Measurements from ENCODE around the gene MLH1. TPM values are rescaled to one million over a fixed set of nuclear protein-coding genes. Genes with fewer than 3 reads are reported as not detected.

MLH1 gene
- 10 to 100 TPM; 25.2 to 52.5 (median 36.4) TPM for total RNA-seq

DNA sequence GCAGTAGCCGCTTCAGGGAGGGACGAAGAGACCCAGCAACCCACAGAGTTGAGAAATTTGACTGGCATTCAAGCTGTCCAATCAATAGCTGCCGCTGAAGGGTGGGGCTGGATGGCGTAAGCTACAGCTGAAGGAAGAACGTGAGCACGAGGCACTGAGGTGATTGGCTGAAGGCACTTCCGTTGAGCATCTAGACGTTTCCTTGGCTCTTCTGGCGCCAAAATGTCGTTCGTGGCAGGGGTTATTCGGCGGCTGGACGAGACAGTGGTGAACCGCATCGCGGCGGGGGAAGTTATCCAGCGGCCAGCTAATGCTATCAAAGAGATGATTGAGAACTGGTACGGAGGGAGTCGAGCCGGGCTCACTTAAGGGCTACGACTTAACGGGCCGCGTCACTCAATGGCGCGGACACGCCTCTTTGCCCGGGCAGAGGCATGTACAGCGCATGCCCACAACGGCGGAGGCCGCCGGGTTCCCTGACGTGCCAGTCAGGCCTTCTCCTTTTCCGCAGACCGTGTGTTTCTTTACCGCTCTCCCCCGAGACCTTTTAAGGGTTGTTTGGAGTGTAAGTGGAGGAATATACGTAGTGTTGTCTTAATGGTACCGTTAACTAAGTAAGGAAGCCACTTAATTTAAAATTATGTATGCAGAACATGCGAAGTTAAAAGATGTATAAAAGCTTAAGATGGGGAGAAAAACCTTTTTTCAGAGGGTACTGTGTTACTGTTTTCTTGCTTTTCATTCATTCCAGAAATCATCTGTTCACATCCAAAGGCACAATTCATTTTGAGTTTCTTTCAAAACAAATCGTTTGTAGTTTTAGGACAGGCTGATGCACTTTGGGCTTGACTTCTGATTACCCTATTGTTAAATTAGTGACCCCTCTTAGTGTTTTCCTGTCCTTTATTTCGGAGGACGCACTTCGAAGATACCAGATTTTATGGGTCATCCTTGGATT is at the start of gene MLH1:
Gene MLH1, plus strand, starts transcription at position 193 of the 958 bp plus-strand sequence. Its CDS starts 30 bp downstream, at position 223.
- Histone ChIP-seq H3K9me3 (no peaks in the 10 kb centered on the region), H3K27me3 (no peaks in the 10 kb centered on the region), H3K36me3 (peaks cover 0 to 38% of the 10 kb centered on the region in 2 donors), H3K4me1 (peaks cover 62 to 67% of the 10 kb centered on the region in 2 donors), H3K27ac (peak within 1 kb of the TSS; percentile 92 to 97 (median 96)), H3K4me3 (peak within 1 kb of the TSS; percentile 70 to 86 (median 80))
- DNase-seq = peak; percentile 88 to 100
- in situ Hi-C loops (cut with MboI; ENCODE audit: low sequenced_read_pairs in 4 of 4) (no loop called here), intact Hi-C loops (cut with DNase I; ENCODE audit: low total_unique reads) (loop anchor here (2.0 to 10.0 kb wide), 4 partner anchors 61 to 1171 kb away; partner anchors contain the start of genes ACAA1, MYD88 and OXSR1)
- peak; percentile 90 to 94 for ATAC-seq
- peak; percentile 62 to 77 for TF ChIP-seq POLR2A (IDR thresholded peaks at IDR 0.05)
- TF ChIP-seq, protein P1, sequence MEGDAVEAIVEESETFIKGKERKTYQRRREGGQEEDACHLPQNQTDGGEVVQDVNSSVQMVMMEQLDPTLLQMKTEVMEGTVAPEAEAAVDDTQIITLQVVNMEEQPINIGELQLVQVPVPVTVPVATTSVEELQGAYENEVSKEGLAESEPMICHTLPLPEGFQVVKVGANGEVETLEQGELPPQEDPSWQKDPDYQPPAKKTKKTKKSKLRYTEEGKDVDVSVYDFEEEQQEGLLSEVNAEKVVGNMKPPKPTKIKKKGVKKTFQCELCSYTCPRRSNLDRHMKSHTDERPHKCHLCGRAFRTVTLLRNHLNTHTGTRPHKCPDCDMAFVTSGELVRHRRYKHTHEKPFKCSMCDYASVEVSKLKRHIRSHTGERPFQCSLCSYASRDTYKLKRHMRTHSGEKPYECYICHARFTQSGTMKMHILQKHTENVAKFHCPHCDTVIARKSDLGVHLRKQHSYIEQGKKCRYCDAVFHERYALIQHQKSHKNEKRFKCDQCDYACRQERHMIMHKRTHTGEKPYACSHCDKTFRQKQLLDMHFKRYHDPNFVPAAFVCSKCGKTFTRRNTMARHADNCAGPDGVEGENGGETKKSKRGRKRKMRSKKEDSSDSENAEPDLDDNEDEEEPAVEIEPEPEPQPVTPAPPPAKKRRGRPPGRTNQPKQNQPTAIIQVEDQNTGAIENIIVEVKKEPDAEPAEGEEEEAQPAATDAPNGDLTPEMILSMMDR (IDR thresholded peaks at IDR 0.05 in 4 of 5, conservative IDR thresholded peaks at IDR 0.05 in 1 of 5) = no peak

DNA sequence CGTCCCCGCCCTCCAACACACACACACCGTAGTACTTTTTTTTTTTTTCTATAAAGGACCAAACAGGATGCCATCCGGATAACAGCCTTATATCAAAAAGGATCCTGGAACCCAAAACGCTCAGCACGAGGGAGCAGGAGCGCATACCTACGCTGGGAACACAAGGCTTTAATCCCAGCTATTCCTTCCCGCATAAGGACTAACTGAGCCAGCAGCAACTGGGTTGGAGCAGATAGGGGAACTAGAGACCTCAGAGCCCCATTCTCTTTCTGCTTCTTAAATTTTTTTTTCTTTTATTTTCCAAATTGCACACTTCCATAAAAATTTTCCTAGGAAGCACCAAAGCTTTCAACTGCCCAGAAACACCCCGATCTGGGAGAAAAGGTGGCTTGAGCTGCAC is 49.7 kb upstream of the MLH1 start:
- Histone ChIP-seq H3K27me3 (peaks cover 5 to 27% (median 9%) of the 10 kb centered on the region in 3 donors), H3K4me3 (peak overlapping the region; percentile 63 to 82 (median 68)), H3K9me3 (peaks cover 0 to 4% (median 0%) of the 10 kb centered on the region in 3 donors), H3K4me1 (peaks cover 0 to 12% of the 10 kb centered on the region in 2 donors), H3K36me3 (no peaks in the 10 kb centered on the region), H3K27ac (no peak overlapping the region)
- intact Hi-C loops (cut with DNase I; ENCODE audit: low total_unique reads) = loop anchor here (5.0 kb wide), 1 partner anchor 36 kb away; no protein-coding TSS in a partner anchor
- TF ChIP-seq, protein P1 (IDR thresholded peaks at IDR 0.05 in 4 of 5, conservative IDR thresholded peaks at IDR 0.05 in 1 of 5) = no peak
- TF ChIP-seq POLR2A (IDR thresholded peaks at IDR 0.05) = no peak
- no peak for DNase-seq
- no peak for ATAC-seq
- in situ Hi-C loops (cut with MboI; ENCODE audit: low sequenced_read_pairs in 4 of 4) = no loop called here

DNA sequence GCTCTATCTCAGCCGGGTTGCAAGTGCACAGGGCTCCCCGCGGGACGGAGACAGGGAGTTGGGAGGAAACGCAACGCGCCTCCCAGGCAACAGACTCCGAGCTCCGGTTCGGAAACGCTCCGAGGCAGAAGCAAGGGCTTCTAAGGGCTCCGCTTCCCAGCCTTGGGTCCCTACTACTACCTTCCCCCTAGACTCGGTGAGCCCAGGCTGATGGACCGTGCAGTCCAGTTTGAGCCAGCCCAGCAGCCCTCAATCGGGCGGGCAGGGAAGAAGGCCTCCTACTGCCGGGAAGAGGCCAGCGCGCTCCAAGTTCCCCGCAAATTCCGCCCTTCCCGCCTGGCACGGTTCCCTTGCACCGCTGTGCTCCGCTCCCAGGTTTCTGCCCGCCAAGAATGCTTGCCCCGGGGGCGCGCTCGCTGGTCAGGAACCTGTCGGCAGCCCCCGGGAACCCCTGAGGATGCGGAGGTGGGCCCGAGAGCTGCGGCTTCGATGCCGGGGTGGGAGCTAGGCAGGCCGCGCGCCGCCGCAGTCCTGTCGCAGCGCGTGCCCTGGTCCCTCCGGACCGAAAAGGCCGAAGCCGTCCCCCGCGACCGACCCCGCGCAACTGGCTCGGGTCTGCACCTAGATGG is 49.2 kb upstream of the MLH1 start:
- H3K27me3 ChIP-seq = peaks cover 5 to 27% (median 9%) of the 10 kb centered on the region in 3 donors
- H3K27ac ChIP-seq = peak overlapping the region in 3 of 4 donors; percentile 16 to 53 (median 39)
- ATAC-seq = peak; percentile 62 to 66
- no peak for DNase-seq
- in situ Hi-C loops (cut with MboI; ENCODE audit: low sequenced_read_pairs in 4 of 4) = no loop called here
- TF ChIP-seq, protein P1 (IDR thresholded peaks at IDR 0.05 in 4 of 5, conservative IDR thresholded peaks at IDR 0.05 in 1 of 5) = no peak
- TF ChIP-seq POLR2A (IDR thresholded peaks at IDR 0.05) = no peak
- peak overlapping the region; percentile 63 to 82 (median 68) for H3K4me3 ChIP-seq
- H3K9me3 ChIP-seq = peaks cover 0 to 4% (median 0%) of the 10 kb centered on the region in 3 donors
- H3K4me1 ChIP-seq = peaks cover 0 to 12% of the 10 kb centered on the region in 2 donors
- no peaks in the 10 kb centered on the region for H3K36me3 ChIP-seq
- intact Hi-C loops (cut with DNase I; ENCODE audit: low total_unique reads) = loop anchor here (5.0 kb wide), 1 partner anchor 37 kb away; no protein-coding TSS in a partner anchor

DNA sequence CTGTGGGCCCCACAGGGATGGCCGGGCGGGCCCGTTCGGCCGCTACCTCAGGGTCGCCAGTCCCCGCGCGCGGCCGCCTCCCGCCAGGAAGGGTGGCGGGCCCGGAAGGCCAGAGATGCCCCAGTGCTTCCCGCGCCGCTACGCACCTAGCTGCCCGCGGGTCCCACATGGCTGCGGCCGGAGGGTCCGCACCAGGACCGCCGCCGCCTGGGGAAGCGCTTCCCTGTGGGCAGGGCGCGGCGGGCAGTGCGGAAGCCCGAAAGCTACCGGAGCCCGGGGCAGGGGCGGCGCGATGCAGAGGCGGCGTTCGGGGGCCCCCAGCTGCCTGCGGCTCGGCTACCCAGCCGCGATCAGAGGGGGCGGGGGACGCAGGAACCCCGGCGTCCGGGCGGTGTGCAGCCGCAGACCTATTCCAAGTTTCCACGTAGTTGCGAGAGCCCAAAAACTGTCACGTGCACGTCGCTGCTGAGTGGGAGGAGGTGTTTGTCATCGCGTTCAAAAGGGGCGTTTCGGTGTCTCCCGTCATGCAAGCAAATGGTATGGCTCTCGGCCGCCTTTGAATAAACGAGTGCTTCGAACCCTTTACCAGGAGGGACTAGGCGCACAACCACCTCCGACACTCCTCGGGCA is 48.6 kb upstream of the MLH1 start, which contains the start of gene TRANK1:
Gene TRANK1, minus strand, starts transcription at position 414 of the 630 bp plus-strand sequence. Its CDS starts 245 bp downstream, at position 169.
- H3K9me3 ChIP-seq = peaks cover 0 to 4% (median 0%) of the 10 kb centered on the region in 3 donors
- DNase-seq (peak; percentile 24 to 43), ATAC-seq (peak; percentile 46 to 55)
- in situ Hi-C loops (cut with MboI; ENCODE audit: low sequenced_read_pairs in 4 of 4) (no loop called here), intact Hi-C loops (cut with DNase I; ENCODE audit: low total_unique reads) (loop anchor here (5.0 kb wide), 1 partner anchor 37 kb away; no protein-coding TSS in a partner anchor)
- H3K4me1 ChIP-seq = peaks cover 0 to 12% of the 10 kb centered on the region in 2 donors
- H3K36me3 ChIP-seq = no peaks in the 10 kb centered on the region
- peak in 1 of 2 donors; percentile 20 for TF ChIP-seq POLR2A (IDR thresholded peaks at IDR 0.05)
- TF ChIP-seq, protein P1 (IDR thresholded peaks at IDR 0.05 in 4 of 5, conservative IDR thresholded peaks at IDR 0.05 in 1 of 5) = no peak
- peaks cover 5 to 27% (median 9%) of the 10 kb centered on the region in 3 donors for H3K27me3 ChIP-seq
- H3K4me3 ChIP-seq = peak within 1 kb of the TSS; percentile 63 to 82 (median 68)
- H3K27ac ChIP-seq = peak within 1 kb of the TSS in 3 of 4 donors; percentile 16 to 53 (median 39)

Measured in gastrocnemius medialis (tissue), 4 donors.